GM18909 (cell line): Measurements from ENCODE around the gene TBX18.

Experiments used
- ATAC-seq: cut with Tn5 transposase; IDR thresholded peaks from one replicate; pipeline ENCODE4 v1.9.1; 2021; ENCODE audit warnings: mild to moderate bottlenecking; ENCODE audit not compliant: unreplicated experiment, poor library complexity

TBX18 gene

DNA sequence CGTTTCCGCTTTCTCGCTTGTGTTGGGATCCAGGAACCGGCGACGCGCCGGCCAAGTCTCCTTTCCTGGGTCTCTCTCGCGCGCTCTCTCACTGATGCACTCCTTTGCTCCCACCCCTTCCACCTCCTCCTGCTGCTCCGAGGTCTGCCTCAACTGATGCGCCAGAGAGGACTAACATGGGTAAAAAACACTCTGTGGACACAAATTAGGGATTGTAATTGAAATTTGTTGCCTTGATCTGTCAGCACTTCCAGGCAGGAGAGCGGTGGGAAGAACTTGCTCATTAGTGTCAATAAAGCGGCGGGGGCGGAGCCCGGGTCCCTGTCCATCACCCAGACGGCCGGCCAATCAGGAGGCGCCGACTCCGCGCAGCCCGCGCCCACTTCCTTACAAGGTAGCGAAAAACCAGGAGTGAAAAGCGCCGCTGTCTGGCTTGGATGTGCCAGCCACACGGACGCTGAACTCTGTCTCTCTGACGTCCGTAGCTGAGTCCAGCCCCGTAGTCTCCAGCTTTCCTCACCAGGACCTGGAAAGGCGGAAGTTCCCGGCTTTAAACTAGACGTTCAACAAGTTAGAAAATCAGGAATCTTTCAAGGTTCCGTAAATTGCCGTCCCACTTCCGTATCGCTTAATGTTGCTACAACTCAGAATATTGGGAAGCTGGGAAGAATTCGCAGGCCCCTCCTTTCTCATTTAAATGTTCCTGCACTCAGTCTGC lies at the start of gene TBX18:
TSS of gene TBX18 (minus strand) at position 267 of the 718 bp plus-strand sequence. CDS start 417 bp downstream, outside the sequence.
- peak; percentile 56 for ATAC-seq

DNA sequence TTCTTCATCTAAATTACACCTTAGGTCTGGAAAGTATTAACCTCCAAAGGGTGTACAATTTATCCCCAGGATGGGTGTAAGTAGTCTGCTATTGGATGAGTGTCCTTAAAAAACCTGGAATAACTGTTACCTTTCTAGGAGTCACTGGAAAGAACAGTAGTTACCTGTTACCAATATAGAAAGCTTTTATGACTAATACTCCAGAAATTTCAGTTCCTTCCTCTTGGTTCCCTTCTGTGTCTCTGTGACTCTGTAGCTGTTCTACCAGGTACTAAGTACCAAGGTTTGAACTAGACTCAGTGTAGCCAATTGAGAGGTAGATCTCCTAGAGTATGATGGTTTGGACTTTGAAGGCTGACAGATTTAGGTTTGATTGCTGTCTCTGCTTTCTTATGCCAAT lies 47.0 kb upstream of the TBX18 start:
- no peak for ATAC-seq

- ATAC-seq: no peak
Observed at GRCh38 chr6:84809455-84809854, 45.1 kb upstream of the TBX18 start.

- no peak for ATAC-seq
Observed at GRCh38 chr6:84808491-84809061, 44.2 kb upstream of the TBX18 start.

- no peak for ATAC-seq
Observed at GRCh38 chr6:84805145-84805544, 40.7 kb upstream of the TBX18 start.

DNA sequence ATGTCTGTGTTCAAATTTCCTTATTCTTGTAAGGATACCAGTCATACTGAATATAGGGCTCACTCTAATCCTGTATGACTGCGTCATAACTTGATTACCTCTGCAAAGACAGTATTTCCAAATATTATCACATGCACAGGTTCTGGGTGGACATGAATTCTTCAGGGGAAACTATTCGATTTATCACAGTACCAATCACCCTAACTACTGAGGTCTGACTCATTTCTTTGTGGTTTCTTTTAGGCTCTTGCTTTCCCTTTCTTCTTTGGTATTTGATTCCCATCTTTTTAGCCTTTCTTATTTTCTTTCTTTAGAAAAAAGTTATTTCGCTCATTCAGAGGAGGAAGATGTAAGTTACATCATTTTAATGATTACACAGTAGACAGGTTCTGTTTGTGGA lies 40.3 kb upstream of the TBX18 start:
- no peak for ATAC-seq

DNA sequence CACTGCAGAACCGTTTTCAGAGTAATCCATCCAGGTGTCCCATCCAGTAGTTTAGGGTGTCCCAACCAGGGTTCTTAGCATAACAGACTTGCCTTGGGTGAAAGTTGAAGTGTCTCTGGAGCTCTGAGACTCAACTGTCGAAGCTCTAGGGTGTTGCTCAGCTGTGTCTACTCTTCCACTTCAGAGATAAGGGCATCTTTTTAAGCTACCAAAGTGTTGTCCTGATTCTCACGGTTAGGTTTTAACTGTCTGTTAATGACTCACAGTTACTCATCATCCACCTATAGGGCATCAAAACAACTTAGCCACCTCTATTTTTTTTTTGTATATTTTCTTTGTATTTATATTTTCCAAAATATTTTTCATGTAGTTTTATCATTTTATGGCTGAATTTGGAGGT lies 36.9 kb upstream of the TBX18 start:
- ATAC-seq: no peak

DNA sequence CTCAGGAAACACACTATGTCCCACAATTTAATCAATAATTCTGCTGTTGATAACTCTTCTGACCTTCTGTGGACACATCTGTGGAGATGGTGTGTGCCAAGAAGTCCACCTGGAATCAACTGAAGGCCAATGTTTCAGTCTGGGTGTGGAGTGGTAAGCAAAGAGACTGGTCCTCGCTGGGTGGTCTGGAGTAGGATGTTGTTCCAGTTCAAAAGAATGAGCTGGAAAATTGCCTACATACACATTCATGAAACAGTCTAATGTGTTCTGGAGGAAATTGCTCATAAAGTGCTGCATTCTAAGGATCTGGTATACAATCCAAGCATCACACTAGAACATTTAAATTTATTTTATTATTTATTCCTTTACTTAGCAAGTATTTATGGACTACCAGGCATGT lies 33.9 kb upstream of the TBX18 start:
- no peak for ATAC-seq

DNA sequence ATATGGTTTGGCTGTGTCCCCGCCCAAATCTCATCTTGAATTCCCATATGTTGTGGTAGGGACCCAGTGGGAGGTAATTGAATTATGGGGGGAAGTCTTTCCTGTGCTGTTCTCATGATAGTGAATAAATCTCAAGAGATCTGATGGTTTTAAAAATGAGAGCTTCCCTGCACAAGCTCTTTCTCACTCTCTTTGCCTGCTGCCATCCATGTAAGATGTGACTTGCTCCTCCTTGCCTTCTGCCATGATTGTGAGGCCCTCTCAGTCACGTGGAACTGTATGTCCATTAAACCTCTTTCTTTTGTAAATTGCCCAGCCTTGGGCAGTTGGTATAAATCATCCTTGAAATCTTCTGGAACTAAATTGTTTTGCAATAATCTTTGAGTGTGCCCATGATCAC lies 31.9 kb upstream of the TBX18 start:
- no peak for ATAC-seq

DNA sequence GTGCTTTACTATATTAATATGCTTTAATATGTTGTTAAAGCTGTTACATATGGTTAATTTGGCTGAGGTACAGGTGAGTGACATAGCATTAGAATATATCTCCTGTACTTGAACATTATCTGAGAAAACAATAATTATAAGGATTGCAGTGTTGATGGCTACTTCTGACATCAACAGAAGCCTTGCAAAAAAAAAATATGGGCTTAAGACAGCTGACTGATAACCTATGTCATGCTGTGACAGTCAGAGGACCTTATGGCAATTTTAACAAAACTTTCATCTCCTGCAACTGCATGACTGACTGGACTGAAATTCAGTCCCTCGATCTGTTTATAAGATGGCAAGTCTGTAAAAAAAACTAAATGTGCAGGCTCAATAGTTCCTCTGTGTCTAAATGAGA lies 27.5 kb upstream of the TBX18 start:
- ATAC-seq: no peak

DNA sequence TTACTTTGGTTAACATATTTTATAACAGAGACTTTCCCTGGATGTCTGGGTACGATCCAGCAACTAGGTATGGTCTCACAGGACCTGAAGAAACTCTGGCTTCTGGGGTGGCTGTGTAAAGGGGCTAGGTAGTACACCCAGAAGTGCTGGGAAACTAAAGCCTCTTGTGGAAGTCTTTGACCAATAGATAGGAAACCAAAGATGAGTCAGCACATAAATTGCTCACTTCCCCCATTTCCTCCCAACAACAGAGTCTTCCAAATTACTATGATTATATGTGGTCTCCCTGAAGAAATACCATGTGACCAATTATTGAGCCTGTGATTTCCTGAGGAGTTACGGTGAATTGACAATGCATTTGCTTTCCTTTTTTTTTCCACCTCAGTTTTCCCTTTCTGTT lies 26.8 kb upstream of the TBX18 start:
- ATAC-seq: no peak

- no peak for ATAC-seq
Observed at GRCh38 chr6:84789170-84789569, 24.8 kb upstream of the TBX18 start.

GRCh38 chr6:84788689-84789088 lies 24.3 kb upstream of the TBX18 start:
- no peak for ATAC-seq

DNA sequence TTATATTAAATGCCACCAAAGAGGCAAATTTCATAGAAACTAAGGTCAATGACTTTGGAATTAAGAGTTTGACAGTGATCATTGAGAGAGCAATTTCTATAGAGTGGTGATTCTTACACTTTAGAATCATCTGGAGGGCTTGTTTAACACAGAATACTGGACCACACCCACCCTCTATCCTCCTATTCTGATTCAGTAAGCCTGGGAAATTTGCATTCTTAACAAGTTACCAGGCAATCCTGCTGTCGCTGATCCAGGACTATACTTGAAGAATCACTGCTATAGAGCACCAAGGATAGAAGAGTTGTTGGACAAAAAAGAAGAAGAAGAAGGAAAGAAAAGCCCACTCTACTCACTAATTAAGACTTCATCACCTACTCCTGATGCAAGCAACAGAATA lies 21.3 kb upstream of the TBX18 start:
- ATAC-seq: no peak

- ATAC-seq: no peak
Observed at GRCh38 chr6:84779917-84780316, 15.5 kb upstream of the TBX18 start.

DNA sequence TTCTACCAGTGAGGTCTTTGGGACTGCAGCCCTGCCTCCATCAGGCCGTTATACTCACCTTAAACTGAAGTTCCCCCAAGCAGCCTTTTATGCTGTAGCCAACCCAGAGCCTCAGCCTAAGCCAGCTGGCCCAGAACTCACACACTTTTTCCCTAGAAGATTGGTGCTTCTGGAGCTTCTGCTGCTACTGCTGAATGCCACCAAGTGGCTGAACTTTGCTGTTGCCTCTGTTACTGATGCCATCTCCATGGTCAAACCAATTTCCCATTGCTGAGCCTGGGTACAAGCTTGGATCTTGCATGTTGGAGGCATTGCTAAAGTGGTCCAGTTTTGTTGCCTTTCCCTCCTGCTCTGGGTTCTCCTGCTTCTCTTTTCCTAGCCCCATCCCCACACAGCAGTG lies 15.0 kb upstream of the TBX18 start:
- ATAC-seq: no peak

DNA sequence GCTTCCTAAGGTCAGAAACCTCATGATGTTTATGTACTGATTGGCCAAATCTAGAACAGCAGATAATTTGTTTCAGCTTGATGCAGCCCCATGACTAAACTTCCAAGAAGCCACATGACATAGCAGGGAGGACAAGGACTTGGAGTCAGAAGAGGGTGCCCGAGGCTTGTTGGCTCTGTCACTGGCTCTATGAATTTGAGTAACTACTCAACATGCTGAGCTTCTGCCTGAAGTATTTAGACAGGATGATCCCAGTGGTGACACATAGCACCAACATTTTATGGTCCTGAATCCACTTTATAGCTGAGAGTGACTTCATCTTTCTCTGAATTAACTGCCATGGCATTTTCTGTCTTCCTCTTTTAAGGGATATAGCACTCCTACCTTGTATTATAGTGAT lies 13.5 kb upstream of the TBX18 start:
- no peak for ATAC-seq

GRCh38 chr6:84776392-84776791 lies 12.0 kb upstream of the TBX18 start:
- ATAC-seq: no peak

- no peak for ATAC-seq
Observed at GRCh38 chr6:84775751-84776150, 11.4 kb upstream of the TBX18 start.

GRCh38 chr6:84774985-84775284 lies 10.5 kb upstream of the TBX18 start:
- ATAC-seq: peak; percentile 8

DNA sequence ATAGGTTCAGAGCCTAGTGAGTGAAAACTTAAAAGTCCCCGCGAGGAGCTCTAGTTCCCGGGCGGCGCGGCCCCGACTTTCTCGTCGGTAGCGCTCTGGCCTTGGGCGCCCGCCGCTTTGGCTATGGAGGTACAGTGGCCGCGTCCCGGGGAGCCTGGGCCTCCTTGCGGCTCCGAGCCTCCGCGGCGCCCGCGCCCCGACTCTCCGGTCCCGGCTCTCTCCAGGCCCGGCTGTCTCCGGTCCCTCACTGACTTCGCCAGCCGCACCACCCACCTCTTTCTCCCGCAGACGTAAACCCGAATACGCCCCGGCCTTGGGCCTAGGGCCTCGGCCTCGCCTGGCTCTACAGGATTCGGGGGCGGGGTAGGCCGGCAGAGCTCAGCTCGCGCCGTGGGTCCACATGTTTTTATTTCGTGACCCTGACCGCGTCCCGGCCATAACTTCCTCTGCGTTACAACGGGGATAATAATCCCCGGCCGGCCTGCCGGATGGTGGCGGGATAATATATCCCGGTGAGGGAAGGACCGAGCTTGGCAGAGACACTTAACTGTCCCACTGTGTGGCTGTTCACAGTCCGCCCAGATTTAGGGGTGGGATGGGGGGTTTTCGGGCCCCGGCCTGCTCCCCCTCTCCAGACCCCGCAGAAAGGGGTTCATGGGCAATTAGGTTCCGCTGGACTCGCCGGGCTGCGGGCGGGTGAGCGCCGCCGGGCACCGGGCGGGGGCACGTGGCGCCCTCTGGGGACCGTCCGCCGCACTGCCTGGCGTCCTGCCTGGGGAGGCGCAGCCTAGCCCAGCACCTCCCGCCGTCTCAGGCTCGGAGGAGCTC lies 10.0 kb upstream of the TBX18 start:
- peak; percentile 83 for ATAC-seq
